Measurements from ENCODE around the gene IGFL1.
"Not testable (repeated sequence)": the region's sequence is repeated elsewhere in the genome, so short reads cannot be mapped to it uniquely, and the experiment has no call there.

Gene IGFL1

GRCh38 chr19:46226438-46226973, 3.0 kb upstream of the IGFL1 start:
- DNase-seq = no peak

DNA sequence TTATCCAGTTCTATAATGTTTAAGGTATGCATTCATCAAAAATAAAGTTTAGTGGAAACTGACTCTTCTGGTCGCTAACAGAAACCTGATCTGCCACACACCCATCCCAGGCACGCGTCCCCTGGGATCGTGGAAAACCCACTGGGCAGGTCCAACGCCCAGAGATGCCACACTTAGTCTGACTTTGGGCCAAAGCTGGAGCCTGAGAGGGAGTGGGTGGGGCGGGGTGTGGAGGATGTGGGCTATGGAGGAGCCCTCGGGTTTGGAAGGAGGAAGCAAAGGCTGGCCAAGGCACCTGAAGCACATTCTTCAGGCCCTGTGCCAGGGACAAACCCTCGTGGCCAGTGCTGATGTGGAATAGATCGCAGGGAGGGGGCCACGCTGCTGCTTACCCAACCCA, 2.5 kb downstream of the IGFL1 start:
- no peak for DNase-seq

- no peak for DNase-seq
These were observed 2.9 kb downstream of the IGFL1 start for GRCh38 chr19:46232468-46232867.

DNA sequence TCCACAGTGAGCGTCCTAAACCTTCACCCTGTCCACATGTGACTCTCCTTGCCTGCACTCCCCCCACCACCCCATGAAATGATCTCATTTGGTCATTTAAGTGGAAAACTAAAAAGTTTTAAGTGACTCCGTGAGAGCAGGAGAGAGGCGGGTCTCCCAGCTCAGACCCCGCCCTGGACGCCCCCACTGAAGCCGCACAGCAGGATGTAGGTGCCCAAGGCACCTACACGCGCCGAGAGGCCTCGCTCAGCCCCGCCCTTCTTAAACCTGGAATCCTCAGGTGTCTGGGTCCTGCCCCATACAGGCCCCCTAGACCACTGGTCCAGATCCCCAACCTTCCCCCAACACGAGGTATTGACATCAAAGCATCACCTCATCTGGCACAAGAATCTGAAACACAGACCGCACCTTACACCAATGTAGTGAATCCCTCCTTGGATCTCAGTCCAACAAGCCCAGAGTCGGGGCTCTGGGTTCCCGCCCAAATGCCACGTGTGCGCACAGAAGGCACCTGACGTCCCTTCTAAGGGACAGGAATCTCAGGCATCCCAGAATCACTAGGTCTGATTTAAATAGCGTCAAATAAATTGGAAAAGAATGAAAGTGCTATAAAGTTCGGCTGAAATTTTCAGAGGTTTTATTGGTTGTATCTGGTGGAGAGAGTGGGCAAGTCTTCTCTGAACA, 3.5 kb downstream of the IGFL1 start:
- DNase-seq = no peak

GRCh38 chr19:46233871-46234270, 4.3 kb downstream of the IGFL1 start:
- DNase-seq = not testable (repeated sequence)

GRCh38 chr19:46238141-46238540, 8.6 kb downstream of the IGFL1 start:
- DNase-seq = not testable (repeated sequence)

- no peak for DNase-seq
These were observed 9.9 kb downstream of the IGFL1 start for GRCh38 chr19:46239193-46240024.

DNA sequence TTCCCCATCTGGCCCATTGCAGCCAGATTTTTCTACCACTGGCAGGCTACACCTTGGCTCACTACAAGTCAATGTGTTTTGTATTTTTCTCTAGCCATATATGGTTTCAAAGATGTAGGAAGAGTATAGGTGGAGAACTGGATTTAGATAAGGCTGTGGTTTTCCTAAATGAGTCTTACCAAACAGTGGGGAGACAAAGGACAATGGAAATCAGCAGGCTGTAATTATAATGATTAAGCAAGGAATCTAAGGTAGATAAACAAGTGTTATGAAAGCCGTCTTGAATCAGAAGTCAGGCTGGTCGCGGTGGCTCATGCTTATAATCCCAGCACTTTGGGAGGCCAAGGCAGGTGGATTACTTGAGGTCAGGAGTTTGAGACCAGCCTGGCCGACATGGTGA, 11.2 kb downstream of the IGFL1 start:
- DNase-seq = no peak

DNA sequence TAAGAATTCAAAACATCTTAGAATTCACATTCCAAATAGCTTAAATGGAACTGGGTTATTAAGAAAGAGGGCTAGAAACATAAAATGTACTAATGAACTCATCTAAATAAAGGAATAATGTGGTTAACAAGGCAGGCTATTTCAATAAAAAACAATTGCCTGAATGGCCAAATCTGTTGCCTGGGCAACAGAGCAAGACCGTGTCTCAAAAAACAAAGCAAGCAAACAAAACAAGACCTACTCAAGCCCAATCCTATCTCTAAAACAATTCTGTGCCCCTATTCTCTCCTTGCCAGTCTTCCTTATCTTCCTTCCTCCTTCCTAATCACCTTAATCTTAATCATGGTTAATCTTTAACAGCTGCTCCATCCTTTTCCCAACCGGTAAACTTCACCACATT, 12.1 kb downstream of the IGFL1 start:
- DNase-seq = no peak

DNA sequence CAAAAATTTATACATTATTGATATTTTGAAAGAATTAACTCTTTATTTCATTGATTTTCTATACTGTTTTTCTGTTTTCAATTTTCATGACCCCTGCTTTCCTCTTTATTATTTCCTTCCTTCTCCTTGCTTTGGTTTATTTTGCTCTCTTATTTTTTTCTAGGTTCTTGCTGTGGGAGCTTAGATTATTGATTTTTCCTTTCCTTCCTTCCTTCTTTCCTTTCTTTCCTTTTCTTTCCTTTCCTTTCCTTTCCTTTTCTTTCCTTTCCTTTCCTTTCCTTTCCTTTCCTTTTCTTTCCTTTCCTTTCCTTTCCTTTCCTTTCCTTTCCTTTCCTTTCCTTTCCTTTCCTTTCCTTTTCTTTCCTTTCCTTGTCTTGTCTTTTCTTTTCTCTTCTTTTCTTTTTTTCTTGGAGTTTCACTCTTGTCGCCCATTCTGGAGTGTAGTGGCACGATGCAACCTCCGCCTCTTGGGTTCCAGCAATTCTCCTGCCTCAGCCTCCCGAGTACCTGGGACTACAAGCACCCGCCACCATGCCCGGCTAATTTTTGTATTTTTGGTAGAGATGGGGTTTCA, 13.6 kb downstream of the IGFL1 start:
- DNase-seq = not testable (repeated sequence)

GRCh38 chr19:46250076-46250735, 20.7 kb downstream of the IGFL1 start:
- no peak for DNase-seq

GRCh38 chr19:46251416-46251815, 21.9 kb downstream of the IGFL1 start:
- no peak for DNase-seq

GRCh38 chr19:46254776-46255175, 25.2 kb downstream of the IGFL1 start:
- DNase-seq = no peak

DNA sequence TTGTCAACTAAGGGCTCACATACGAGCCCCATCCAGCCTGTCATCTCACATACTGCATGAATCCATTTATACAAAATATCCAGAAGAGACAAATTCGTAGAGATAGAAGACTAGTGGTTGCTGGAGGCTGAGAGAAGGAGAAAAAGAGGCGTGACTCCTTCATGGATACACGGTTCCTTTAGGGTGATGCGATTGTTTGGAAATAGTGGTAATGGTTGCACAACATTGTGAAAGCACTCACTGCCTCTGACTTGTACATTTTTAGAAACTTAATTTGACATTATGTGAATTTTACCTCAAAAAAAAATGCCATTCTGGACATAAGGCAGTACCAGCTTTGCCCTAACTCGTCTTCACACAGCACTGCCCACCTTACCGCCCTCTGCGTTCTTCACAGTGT, 27.3 kb downstream of the IGFL1 start:
- no peak for DNase-seq

DNA sequence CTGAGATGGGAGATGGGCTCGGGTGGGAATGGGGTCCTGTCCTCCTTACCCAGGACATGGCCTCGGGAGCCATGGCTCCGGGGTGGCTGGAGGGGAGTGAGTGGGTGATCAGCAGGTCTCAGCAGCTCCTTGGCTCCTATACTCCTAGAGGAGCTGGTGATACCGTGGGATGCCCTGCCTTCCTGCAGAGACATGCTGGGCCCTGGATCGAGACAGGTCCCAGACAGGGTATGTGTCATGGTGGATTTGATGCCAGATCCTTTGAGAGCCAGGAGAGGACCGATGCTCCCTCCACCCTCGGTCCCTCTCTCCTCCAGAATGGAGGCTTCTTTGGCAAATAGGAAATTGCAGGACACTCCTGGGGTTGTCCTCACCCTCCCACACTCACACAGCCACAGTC, 32.0 kb downstream of the IGFL1 start:
- not testable (repeated sequence) for DNase-seq

- DNase-seq = peak; percentile 76
These were observed 33.2 kb downstream of the IGFL1 start for GRCh38 chr19:46262684-46263296.

GRCh38 chr19:46264801-46265200, 35.3 kb downstream of the IGFL1 start:
- DNase-seq = not testable (repeated sequence)

- DNase-seq = peak; percentile 77
These were observed 35.8 kb downstream of the IGFL1 start for GRCh38 chr19:46265217-46265828.

DNA sequence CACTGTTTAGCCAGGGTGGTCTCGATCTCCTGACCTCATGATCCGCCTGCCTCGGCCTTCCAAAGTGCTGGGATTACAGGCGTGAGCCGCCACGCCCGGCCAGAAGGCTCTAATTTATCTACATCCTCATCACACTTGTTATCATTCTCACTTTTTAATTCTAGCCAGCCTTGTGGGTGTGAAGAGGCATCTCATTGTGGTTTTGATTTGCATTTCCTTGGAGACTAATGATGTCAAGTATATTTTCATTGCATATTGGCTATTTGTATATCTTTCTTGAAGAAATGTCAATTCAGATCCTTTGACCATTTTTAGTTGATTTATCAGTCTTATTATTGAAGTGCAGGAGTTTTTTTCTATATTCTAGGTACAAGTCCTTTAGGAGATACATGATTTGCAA, 39.6 kb downstream of the IGFL1 start:
- DNase-seq = no peak

- DNase-seq = no peak
These were observed 41.1 kb downstream of the IGFL1 start for GRCh38 chr19:46270521-46271256.

DNA sequence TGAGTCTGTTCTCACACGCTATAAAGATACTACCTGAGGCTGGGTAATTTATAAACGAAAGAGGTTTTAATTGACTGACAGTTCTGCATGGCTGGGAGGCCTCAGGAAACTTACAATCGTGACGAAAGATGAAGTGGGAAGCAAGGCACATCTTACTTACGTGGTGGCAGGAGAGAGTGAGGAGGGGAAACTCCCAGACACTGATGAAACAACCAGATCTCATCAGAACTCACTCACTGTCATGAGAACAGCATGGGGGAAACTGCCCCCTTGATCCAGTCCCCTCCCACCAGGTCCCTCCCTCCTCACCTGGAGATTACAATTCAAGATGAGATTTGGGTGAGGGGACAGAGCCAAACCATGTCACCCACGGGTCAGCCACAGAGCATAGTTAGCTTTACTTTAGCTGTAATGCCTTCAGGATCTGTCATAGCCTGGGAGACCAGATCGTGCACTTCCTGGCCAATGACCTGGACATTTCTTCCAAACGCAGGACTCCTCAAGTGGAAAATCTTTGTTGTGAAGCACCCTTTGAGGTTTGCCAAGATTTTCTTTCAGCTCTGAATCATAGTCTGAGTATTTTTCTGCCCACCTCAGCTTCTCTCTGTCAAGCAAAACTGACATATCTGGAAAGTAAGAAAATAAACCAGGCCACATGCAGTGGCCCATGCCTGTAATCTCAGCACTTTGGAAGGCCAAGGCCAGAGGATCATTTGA, 42.1 kb downstream of the IGFL1 start:
- peak; percentile 16 for DNase-seq
